ENCODE measurements around the gene RDM1.

Gene RDM1

GRCh38 chr17:35890774-35891155, 39.8 kb downstream of the RDM1 start:
- Histone ChIP-seq H3K9me3 (ENCODE audit: control insufficient read depth in 1 of 2, low read length in 2 of 2) (no peaks in the 10 kb centered on the region), H3K27ac (ENCODE audit: low read depth, low read length) (no peak overlapping the region), H3K9ac (ENCODE audit: low read depth in 1 of 2, low read length in 2 of 2) (no peak overlapping the region), H3K27me3 (ENCODE audit: control insufficient read depth in 1 of 2, insufficient read depth in 2 of 2, low read length in 2 of 2) (no peaks in the 10 kb centered on the region), H3K4me3 (ENCODE audit: low read depth in 1 of 2, low read length in 2 of 2) (no peak overlapping the region), H3K4me1 (ENCODE audit: control insufficient read depth in 1 of 2, insufficient read depth in 2 of 2, low read length in 2 of 2) (peaks cover 0 to 13% of the 10 kb centered on the region in 2 donors), H3K36me3 (ENCODE audit: control insufficient read depth in 1 of 2, insufficient read depth in 2 of 2, low read length in 2 of 2) (no peaks in the 10 kb centered on the region)

- Histone ChIP-seq H3K4me1 (ENCODE audit: control insufficient read depth in 1 of 2, insufficient read depth in 2 of 2, low read length in 2 of 2) (peaks cover 0 to 7% of the 10 kb centered on the region in 2 donors), H3K9ac (ENCODE audit: low read depth in 1 of 2, low read length in 2 of 2) (no peak overlapping the region), H3K27me3 (ENCODE audit: control insufficient read depth in 1 of 2, insufficient read depth in 2 of 2, low read length in 2 of 2) (no peaks in the 10 kb centered on the region), H3K36me3 (ENCODE audit: control insufficient read depth in 1 of 2, insufficient read depth in 2 of 2, low read length in 2 of 2) (no peaks in the 10 kb centered on the region), H3K4me3 (ENCODE audit: low read depth in 1 of 2, low read length in 2 of 2) (no peak overlapping the region), H3K27ac (ENCODE audit: low read depth, low read length) (no peak overlapping the region), H3K9me3 (ENCODE audit: control insufficient read depth in 1 of 2, low read length in 2 of 2) (no peaks in the 10 kb centered on the region)
These were observed 40.5 kb downstream of the RDM1 start for GRCh38 chr17:35889818-35890773.

GRCh38 chr17:35889241-35889640, 41.3 kb downstream of the RDM1 start:
- no peaks in the 10 kb centered on the region for H3K27me3 ChIP-seq (ENCODE audit: control insufficient read depth in 1 of 2, insufficient read depth in 2 of 2, low read length in 2 of 2)
- no peak overlapping the region for H3K9ac ChIP-seq (ENCODE audit: low read depth in 1 of 2, low read length in 2 of 2)
- no peaks in the 10 kb centered on the region for H3K9me3 ChIP-seq (ENCODE audit: control insufficient read depth in 1 of 2, low read length in 2 of 2)
- H3K36me3 ChIP-seq (ENCODE audit: control insufficient read depth in 1 of 2, insufficient read depth in 2 of 2, low read length in 2 of 2): no peaks in the 10 kb centered on the region
- H3K4me1 ChIP-seq (ENCODE audit: control insufficient read depth in 1 of 2, insufficient read depth in 2 of 2, low read length in 2 of 2): peaks cover 0 to 7% of the 10 kb centered on the region in 2 donors
- no peak overlapping the region for H3K27ac ChIP-seq (ENCODE audit: low read depth, low read length)
- no peak overlapping the region for H3K4me3 ChIP-seq (ENCODE audit: low read depth in 1 of 2, low read length in 2 of 2)

- Histone ChIP-seq H3K4me3 (ENCODE audit: low read depth in 1 of 2, low read length in 2 of 2) (peak within 1 kb of the TSS; percentile 27 to 64), H3K4me1 (ENCODE audit: control insufficient read depth in 1 of 2, insufficient read depth in 2 of 2, low read length in 2 of 2) (peaks cover 0 to 8% of the 10 kb centered on the region in 2 donors), H3K9me3 (ENCODE audit: control insufficient read depth in 1 of 2, low read length in 2 of 2) (no peaks in the 10 kb centered on the region), H3K27me3 (ENCODE audit: control insufficient read depth in 1 of 2, insufficient read depth in 2 of 2, low read length in 2 of 2) (no peaks in the 10 kb centered on the region), H3K9ac (ENCODE audit: low read depth in 1 of 2, low read length in 2 of 2) (peak within 1 kb of the TSS; percentile 2 to 42), H3K36me3 (ENCODE audit: control insufficient read depth in 1 of 2, insufficient read depth in 2 of 2, low read length in 2 of 2) (no peaks in the 10 kb centered on the region), H3K27ac (ENCODE audit: low read depth, low read length) (no peak within 1 kb of the TSS)
These were observed 50.6 kb downstream of the RDM1 start, which contains the start of gene CCL5 for GRCh38 chr17:35879773-35880654. CCL5 (minus strand) TSS chr17:35880360.

GRCh38 chr17:35878361-35878760, 52.2 kb downstream of the RDM1 start:
- H3K9me3 ChIP-seq (ENCODE audit: control insufficient read depth in 1 of 2, low read length in 2 of 2): no peaks in the 10 kb centered on the region
- H3K9ac ChIP-seq (ENCODE audit: low read depth in 1 of 2, low read length in 2 of 2): peak overlapping the region in 1 of 2 donors; percentile 10
- H3K4me3 ChIP-seq (ENCODE audit: low read depth in 1 of 2, low read length in 2 of 2): peak overlapping the region in 1 of 2 donors; percentile 42
- H3K36me3 ChIP-seq (ENCODE audit: control insufficient read depth in 1 of 2, insufficient read depth in 2 of 2, low read length in 2 of 2): no peaks in the 10 kb centered on the region
- no peak overlapping the region for H3K27ac ChIP-seq (ENCODE audit: low read depth, low read length)
- H3K27me3 ChIP-seq (ENCODE audit: control insufficient read depth in 1 of 2, insufficient read depth in 2 of 2, low read length in 2 of 2): no peaks in the 10 kb centered on the region
- peaks cover 0 to 8% of the 10 kb centered on the region in 2 donors for H3K4me1 ChIP-seq (ENCODE audit: control insufficient read depth in 1 of 2, insufficient read depth in 2 of 2, low read length in 2 of 2)

GRCh38 chr17:35877345-35878029, 53.1 kb downstream of the RDM1 start:
- no peaks in the 10 kb centered on the region for H3K36me3 ChIP-seq (ENCODE audit: control insufficient read depth in 1 of 2, insufficient read depth in 2 of 2, low read length in 2 of 2)
- peaks cover 0 to 8% of the 10 kb centered on the region in 2 donors for H3K4me1 ChIP-seq (ENCODE audit: control insufficient read depth in 1 of 2, insufficient read depth in 2 of 2, low read length in 2 of 2)
- no peak overlapping the region for H3K4me3 ChIP-seq (ENCODE audit: low read depth in 1 of 2, low read length in 2 of 2)
- H3K27me3 ChIP-seq (ENCODE audit: control insufficient read depth in 1 of 2, insufficient read depth in 2 of 2, low read length in 2 of 2): no peaks in the 10 kb centered on the region
- H3K27ac ChIP-seq (ENCODE audit: low read depth, low read length): no peak overlapping the region
- H3K9ac ChIP-seq (ENCODE audit: low read depth in 1 of 2, low read length in 2 of 2): no peak overlapping the region
- no peaks in the 10 kb centered on the region for H3K9me3 ChIP-seq (ENCODE audit: control insufficient read depth in 1 of 2, low read length in 2 of 2)

- Histone ChIP-seq H3K27me3 (ENCODE audit: control insufficient read depth in 1 of 2, insufficient read depth in 2 of 2, low read length in 2 of 2) (no peaks in the 10 kb centered on the region), H3K4me1 (ENCODE audit: control insufficient read depth in 1 of 2, insufficient read depth in 2 of 2, low read length in 2 of 2) (peaks cover 0 to 8% of the 10 kb centered on the region in 2 donors), H3K27ac (ENCODE audit: low read depth, low read length) (no peak overlapping the region), H3K4me3 (ENCODE audit: low read depth in 1 of 2, low read length in 2 of 2) (no peak overlapping the region), H3K9ac (ENCODE audit: low read depth in 1 of 2, low read length in 2 of 2) (no peak overlapping the region), H3K9me3 (ENCODE audit: control insufficient read depth in 1 of 2, low read length in 2 of 2) (no peaks in the 10 kb centered on the region), H3K36me3 (ENCODE audit: control insufficient read depth in 1 of 2, insufficient read depth in 2 of 2, low read length in 2 of 2) (no peaks in the 10 kb centered on the region)
These were observed 54.0 kb downstream of the RDM1 start for GRCh38 chr17:35876534-35876933.

GRCh38 chr17:35875800-35876139, 54.8 kb downstream of the RDM1 start:
- H3K9me3 ChIP-seq (ENCODE audit: control insufficient read depth in 1 of 2, low read length in 2 of 2): no peaks in the 10 kb centered on the region
- peaks cover 0 to 4% of the 10 kb centered on the region in 2 donors for H3K4me1 ChIP-seq (ENCODE audit: control insufficient read depth in 1 of 2, insufficient read depth in 2 of 2, low read length in 2 of 2)
- H3K27me3 ChIP-seq (ENCODE audit: control insufficient read depth in 1 of 2, insufficient read depth in 2 of 2, low read length in 2 of 2): no peaks in the 10 kb centered on the region
- no peaks in the 10 kb centered on the region for H3K36me3 ChIP-seq (ENCODE audit: control insufficient read depth in 1 of 2, insufficient read depth in 2 of 2, low read length in 2 of 2)
- H3K9ac ChIP-seq (ENCODE audit: low read depth in 1 of 2, low read length in 2 of 2): no peak overlapping the region
- H3K27ac ChIP-seq (ENCODE audit: low read depth, low read length): no peak overlapping the region
- H3K4me3 ChIP-seq (ENCODE audit: low read depth in 1 of 2, low read length in 2 of 2): no peak overlapping the region

GRCh38 chr17:35875072-35875799, 55.3 kb downstream of the RDM1 start:
- H3K4me3 ChIP-seq (ENCODE audit: low read depth in 1 of 2, low read length in 2 of 2): no peak overlapping the region
- H3K9ac ChIP-seq (ENCODE audit: low read depth in 1 of 2, low read length in 2 of 2): no peak overlapping the region
- no peaks in the 10 kb centered on the region for H3K4me1 ChIP-seq (ENCODE audit: control insufficient read depth in 1 of 2, insufficient read depth in 2 of 2, low read length in 2 of 2)
- H3K27ac ChIP-seq (ENCODE audit: low read depth, low read length): no peak overlapping the region
- no peaks in the 10 kb centered on the region for H3K9me3 ChIP-seq (ENCODE audit: control insufficient read depth in 1 of 2, low read length in 2 of 2)
- no peaks in the 10 kb centered on the region for H3K36me3 ChIP-seq (ENCODE audit: control insufficient read depth in 1 of 2, insufficient read depth in 2 of 2, low read length in 2 of 2)
- H3K27me3 ChIP-seq (ENCODE audit: control insufficient read depth in 1 of 2, insufficient read depth in 2 of 2, low read length in 2 of 2): no peaks in the 10 kb centered on the region

Measured in duodenal mucosa (tissue), 2 donors.